ENCODE results near the gene LRRN2. TPM values are rescaled to one million over a fixed set of nuclear protein-coding genes. Genes with fewer than 3 reads are reported as not detected.

LRRN2 gene
- total and polyA plus RNA-seq, 7 donors = 2.5 to 14.7 (median 4.9) TPM

DNA sequence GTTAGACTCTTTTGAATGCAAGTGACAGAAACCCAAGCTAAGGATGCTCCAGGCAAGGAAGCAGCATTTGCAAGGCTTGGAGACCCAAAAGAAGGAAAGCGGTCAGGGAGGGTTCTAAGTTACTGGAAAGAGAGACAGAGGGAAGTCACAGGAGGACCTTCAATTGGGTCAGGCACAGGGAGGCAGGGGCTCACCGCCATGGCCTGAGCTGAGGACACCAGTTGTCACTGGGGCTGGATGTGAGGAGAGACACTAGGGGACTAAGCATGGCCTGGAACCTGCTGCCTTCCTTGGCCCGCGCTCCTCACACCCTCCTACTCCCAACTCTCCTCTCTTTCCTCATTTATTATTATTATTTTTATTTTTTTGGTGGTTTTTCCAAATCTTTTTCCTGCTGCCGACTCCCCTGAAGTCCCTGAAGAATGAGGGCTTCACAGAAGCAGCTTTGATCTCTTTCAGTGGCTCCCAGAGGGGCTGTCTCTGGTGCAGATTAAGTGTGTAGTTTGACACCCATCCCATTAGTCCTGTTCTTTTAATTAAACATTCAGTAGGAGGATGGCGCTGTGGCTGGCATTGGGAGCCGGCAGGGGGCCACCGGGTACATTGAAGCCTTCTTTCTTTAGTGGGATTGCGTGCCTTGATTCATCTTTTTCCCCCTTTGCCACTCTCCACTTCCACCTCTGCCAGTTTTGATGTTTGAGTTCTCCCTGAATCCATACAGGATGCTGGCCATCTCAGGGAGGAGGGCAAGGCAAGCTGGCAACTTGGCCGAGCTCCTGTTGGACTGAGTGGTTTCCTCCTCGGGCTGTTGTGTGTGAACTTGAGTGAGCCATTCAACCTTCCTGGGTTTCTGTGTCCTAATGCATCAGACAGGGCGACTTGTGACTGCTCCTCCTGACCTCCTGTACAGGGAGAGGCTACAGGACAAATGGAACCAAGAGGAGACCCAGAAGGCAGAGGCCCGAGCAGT lies 110.0 kb downstream of the LRRN2 start:
- intact Hi-C loops (cut with DNase I) = no loop called here
- 92% methylated on average over 13 of the region's 13 CpGs for WGBS, 2 donors
- Histone ChIP-seq H3K4me3 (no peak overlapping the region), H3K27ac (no peak overlapping the region), H3K4me1 (peaks cover 0 to 4% (median 0%) of the 10 kb centered on the region in 4 donors), H3K27me3 (no peaks in the 10 kb centered on the region), H3K9me3 (no peaks in the 10 kb centered on the region), H3K36me3 (no peaks in the 10 kb centered on the region)
- no peak for TF ChIP-seq EP300 (IDR thresholded peaks at IDR 0.05)
- TF ChIP-seq, protein P1, sequence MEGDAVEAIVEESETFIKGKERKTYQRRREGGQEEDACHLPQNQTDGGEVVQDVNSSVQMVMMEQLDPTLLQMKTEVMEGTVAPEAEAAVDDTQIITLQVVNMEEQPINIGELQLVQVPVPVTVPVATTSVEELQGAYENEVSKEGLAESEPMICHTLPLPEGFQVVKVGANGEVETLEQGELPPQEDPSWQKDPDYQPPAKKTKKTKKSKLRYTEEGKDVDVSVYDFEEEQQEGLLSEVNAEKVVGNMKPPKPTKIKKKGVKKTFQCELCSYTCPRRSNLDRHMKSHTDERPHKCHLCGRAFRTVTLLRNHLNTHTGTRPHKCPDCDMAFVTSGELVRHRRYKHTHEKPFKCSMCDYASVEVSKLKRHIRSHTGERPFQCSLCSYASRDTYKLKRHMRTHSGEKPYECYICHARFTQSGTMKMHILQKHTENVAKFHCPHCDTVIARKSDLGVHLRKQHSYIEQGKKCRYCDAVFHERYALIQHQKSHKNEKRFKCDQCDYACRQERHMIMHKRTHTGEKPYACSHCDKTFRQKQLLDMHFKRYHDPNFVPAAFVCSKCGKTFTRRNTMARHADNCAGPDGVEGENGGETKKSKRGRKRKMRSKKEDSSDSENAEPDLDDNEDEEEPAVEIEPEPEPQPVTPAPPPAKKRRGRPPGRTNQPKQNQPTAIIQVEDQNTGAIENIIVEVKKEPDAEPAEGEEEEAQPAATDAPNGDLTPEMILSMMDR (IDR thresholded peaks at IDR 0.05) = no peak
- no peak for TF ChIP-seq POLR2A (IDR thresholded peaks at IDR 0.05)
- no peak for TF ChIP-seq POLR2AphosphoS5 (IDR thresholded peaks at IDR 0.05)
- no peak for DNase-seq

DNA sequence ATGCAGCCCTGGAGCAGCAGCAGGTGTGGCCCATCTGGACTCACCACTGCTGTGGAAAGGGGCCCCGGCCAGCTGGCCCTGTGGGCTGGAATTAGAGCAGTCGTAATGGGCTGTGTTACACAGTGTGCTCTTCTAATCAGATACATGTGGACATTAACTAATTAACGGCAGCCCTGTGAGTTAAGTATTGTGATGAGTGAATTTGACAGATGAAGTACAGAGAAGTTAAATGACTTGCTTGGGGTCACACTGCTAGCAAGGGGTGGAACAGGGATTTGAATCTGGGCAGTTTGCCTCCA lies 110.7 kb downstream of the LRRN2 start:
- peak; percentile 82 for DNase-seq
- intact Hi-C loops (cut with DNase I) = no loop called here

DNA sequence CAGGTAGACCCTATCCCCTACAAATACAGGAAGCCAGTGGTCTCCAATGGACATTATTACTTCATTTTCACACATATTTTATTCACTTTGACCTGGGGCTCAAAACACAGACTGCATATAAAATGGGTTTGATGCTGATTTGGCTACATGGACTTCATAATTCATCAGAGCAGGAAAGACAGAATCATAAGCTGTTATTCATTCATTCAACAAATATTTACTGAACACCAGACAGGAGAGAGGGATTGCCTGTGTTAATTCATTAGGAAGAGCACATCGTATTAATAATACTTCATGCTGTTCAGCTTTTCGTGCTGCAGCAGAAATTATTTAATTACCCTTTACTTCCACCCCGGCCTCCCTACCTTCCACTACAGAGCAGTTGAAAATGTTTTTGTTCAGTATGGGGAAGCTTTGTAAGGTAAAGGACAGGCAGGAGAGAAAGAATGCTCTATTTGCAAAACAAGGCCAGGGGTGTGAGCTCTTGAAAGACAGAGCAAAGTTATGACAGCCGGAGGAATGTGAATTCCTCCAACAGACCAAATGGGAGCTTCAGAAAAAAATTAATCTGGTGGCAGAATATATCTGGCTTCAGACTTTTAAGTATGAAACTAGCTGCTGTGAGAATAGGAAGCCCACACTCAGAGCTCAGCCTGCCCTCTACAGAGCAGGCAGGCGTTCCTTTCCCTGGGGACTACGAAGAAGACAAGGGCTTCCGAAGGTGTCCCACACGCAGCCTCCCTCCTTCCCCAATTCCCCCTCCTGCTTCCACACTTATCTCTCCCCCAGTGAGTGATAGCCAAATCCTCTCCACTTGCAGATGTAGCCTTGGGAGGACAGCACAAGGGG lies 111.3 kb downstream of the LRRN2 start:
- H3K4me1 ChIP-seq = peaks cover 0 to 9% (median 5%) of the 10 kb centered on the region in 4 donors
- no peak for DNase-seq
- H3K4me3 ChIP-seq = no peak overlapping the region
- 82 to 85% methylated on average over 8 of the region's 8 CpGs for WGBS, 2 donors
- no peaks in the 10 kb centered on the region for H3K9me3 ChIP-seq
- TF ChIP-seq EP300 (IDR thresholded peaks at IDR 0.05) (no peak), POLR2A (IDR thresholded peaks at IDR 0.05) (no peak), POLR2AphosphoS5 (IDR thresholded peaks at IDR 0.05) (no peak)
- TF ChIP-seq, protein P1 (IDR thresholded peaks at IDR 0.05) = no peak
- H3K27me3 ChIP-seq = no peaks in the 10 kb centered on the region
- H3K27ac ChIP-seq = no peak overlapping the region
- no peaks in the 10 kb centered on the region for H3K36me3 ChIP-seq
- intact Hi-C loops (cut with DNase I) = no loop called here

More for the DNA sequence above, 110.7 kb downstream of the LRRN2 start:
- H3K9me3 ChIP-seq = no peaks in the 10 kb centered on the region
- TF ChIP-seq EP300 (IDR thresholded peaks at IDR 0.05) (no peak), POLR2AphosphoS5 (IDR thresholded peaks at IDR 0.05) (no peak)
- TF ChIP-seq, protein P1 (IDR thresholded peaks at IDR 0.05) = no peak
- peaks cover 0 to 4% (median 0%) of the 10 kb centered on the region in 4 donors for H3K4me1 ChIP-seq
- no peaks in the 10 kb centered on the region for H3K36me3 ChIP-seq
- 78 to 80% methylated on average over 3 of the region's 3 CpGs for WGBS, 2 donors
- no peaks in the 10 kb centered on the region for H3K27me3 ChIP-seq
- no peak overlapping the region for H3K4me3 ChIP-seq
- no peak overlapping the region for H3K27ac ChIP-seq

DNA sequence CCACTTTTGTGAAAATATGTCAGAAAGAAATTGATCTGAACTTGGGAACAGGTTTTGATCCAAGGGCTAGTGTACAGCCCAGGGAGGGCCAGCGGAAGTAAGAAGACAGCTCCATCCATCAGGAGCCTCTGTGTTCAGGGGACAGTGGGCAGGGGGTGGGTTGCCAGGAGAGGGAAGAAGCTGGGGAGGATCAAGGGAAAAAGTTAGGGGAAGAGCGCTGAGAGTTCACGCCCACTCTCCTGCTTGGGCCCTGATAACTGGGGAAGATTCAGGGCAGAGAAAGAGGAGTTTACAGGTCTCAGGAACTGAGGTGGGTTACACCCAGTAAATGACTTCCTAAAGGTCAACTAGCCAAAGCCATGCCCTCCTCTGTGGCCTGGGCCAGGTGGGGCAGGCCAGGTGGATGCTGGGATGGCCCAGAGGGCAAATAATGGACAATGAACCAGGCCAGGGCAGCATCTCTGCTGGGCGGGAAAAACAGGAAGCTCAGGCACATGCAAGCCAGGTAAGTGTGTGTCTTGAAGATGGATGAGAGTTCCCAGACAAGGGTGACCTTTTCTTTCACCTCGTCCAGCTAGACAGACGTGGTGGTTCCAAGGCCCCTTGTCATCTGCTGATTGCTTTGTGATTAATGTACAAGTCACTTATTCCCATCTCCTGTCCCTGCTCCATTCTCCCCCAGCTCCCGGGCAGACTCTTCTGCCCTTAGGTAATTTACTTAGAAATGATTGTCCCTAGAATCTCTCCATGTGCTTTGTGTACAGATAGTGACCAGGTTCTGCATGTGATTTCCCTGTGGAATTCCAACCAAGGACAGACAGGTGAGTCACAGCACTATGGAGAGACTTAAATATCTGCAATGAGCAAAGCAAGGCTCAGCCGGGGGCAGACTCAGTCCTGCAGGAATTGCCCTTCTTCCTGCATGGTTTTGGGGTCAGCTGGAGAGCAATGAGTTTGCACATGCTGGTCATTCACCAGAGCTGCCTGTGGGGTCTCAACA lies 112.3 kb downstream of the LRRN2 start:
- peak; percentile 0 for DNase-seq
- no peak for TF ChIP-seq POLR2A (IDR thresholded peaks at IDR 0.05)
- TF ChIP-seq POLR2AphosphoS5 (IDR thresholded peaks at IDR 0.05) = no peak
- TF ChIP-seq, protein P1 (IDR thresholded peaks at IDR 0.05) = no peak
- TF ChIP-seq EP300 (IDR thresholded peaks at IDR 0.05) = no peak
- no peak overlapping the region for H3K4me3 ChIP-seq
- H3K36me3 ChIP-seq = no peaks in the 10 kb centered on the region
- peaks cover 0 to 15% (median 13%) of the 10 kb centered on the region in 4 donors for H3K4me1 ChIP-seq
- intact Hi-C loops (cut with DNase I) = no loop called here
- no peaks in the 10 kb centered on the region for H3K27me3 ChIP-seq
- 83 to 88% methylated on average over 8 of the region's 8 CpGs for WGBS, 2 donors
- H3K9me3 ChIP-seq = no peaks in the 10 kb centered on the region
- no peak overlapping the region for H3K27ac ChIP-seq

Data from sigmoid colon (tissue), 7 donors.